ENCODE results near the gene MED4. TPM values are rescaled to one million over a fixed set of nuclear protein-coding genes. Genes with fewer than 3 reads are reported as not detected.

MED4 gene
- total RNA-seq, 1 experiment from 2014 or later: 50.6 TPM

DNA sequence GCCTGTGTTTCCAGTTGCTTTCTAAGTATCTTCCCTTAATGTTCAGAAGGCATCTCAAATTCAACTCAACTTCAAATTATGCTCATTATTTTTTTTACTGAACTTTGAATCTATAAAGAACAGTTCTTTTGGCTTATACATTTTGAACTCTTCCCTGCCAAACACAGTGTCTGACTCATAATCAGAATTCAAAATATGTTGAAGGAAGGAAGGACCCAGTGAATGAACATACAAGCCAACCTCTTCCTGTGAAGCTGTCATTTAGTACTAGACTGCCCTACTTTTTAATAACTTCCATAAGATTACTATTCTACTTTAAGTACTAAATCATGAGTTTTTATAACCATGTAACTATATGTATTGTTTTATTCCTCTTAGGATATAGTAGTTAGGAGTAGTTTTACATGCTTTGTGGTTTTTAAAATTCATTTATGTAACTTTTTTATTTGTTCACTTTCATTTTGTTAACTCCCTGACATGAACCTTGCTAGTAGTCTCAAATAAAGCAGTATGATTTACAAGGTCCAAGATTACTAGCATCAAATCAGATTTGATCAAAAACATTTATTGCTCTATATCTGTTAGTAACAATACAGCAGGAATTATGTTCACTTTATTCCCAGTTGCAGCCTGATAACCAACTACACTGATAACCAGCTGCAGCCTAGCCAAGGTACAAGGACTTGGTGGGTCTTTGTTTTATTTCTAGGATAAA, 51.0 kb downstream of the MED4 start:
- H3K79me1 ChIP-seq (ENCODE audit: insufficient read depth, low read depth, low read length, poor library complexity, severe bottlenecking): no peaks in the 10 kb centered on the region

More for the DNA sequence above, 51.0 kb downstream of the MED4 start:
- Histone ChIP-seq H2BK5ac (ENCODE audit: insufficient read length, low read length) (no peak overlapping the region), H2BK20ac (ENCODE audit: low read depth, low read length, poor library complexity, severe bottlenecking) (no peak overlapping the region), H4K20me1 (ENCODE audit: control insufficient read depth, insufficient read depth, insufficient read length) (no peaks in the 10 kb centered on the region), H3K9me3 (ENCODE audit: control insufficient read depth, low read depth, low read length) (no peaks in the 10 kb centered on the region), H3K14ac (ENCODE audit: insufficient read depth, low read length) (no peak overlapping the region), H2BK12ac (ENCODE audit: insufficient read length, low read depth, low read length) (no peak overlapping the region), H3K23ac (ENCODE audit: insufficient read length, low read depth, low read length) (no peak overlapping the region), H3K4me2 (ENCODE audit: insufficient read depth, insufficient read length, low read length) (no peak overlapping the region), H3K4ac (ENCODE audit: low read depth, low read length) (no peak overlapping the region), H2BK120ac (ENCODE audit: low read depth, low read length, poor library complexity, severe bottlenecking) (no peak overlapping the region), H3K27me3 (ENCODE audit: insufficient read depth, low read length) (no peaks in the 10 kb centered on the region), H2BK15ac (ENCODE audit: low read depth, low read length) (no peak overlapping the region), H3K79me2 (ENCODE audit: insufficient read depth, low read length) (no peaks in the 10 kb centered on the region), H2AFZ (ENCODE audit: low read length) (no peak overlapping the region), H3T11ph (ENCODE audit: low read length) (no peak overlapping the region), H3K4me1 (ENCODE audit: insufficient read depth, low read length) (no peaks in the 10 kb centered on the region), H3K23me2 (ENCODE audit: insufficient read length, low read depth, low read length, poor library complexity, severe bottlenecking) (no peaks in the 10 kb centered on the region), H3K18ac (ENCODE audit: insufficient read length, low read depth, low read length) (no peak overlapping the region), H4K8ac (replicated peaks; ENCODE audit: insufficient read length, low read depth, low read length) (no peak overlapping the region), H3K9ac (ENCODE audit: extremely low read depth, insufficient read length, low read length) (no peak overlapping the region), H4K91ac (ENCODE audit: insufficient read length, low read depth, low read length) (no peak overlapping the region), H3K27ac (ENCODE audit: insufficient read length, low read depth, low read length) (no peak overlapping the region), H2AK5ac (ENCODE audit: insufficient read length, low read length) (no peak overlapping the region), H3K56ac (ENCODE audit: insufficient read length, low read depth, low read length) (no peak overlapping the region), H4K5ac (ENCODE audit: insufficient read length, low read depth, low read length) (no peak overlapping the region)
- no peaks in the 10 kb centered on the region for H3K9me3 Mint-ChIP-seq
- H3K27ac Mint-ChIP-seq: no peak overlapping the region
- H3K4me1 Mint-ChIP-seq: peaks cover 4 to 5% of the 10 kb centered on the region in 2 experiments
- DNase-seq: no peak
- H3K36me3 Mint-ChIP-seq (ENCODE audit: insufficient read depth in 1 of 3, low read depth in 3 of 3): peaks cover 19 to 63% (median 31%) of the 10 kb centered on the region in 3 experiments
- no peak for TF ChIP-seq CTCF (conservative IDR thresholded peaks at IDR 0.05)
- no peak overlapping the region for H3K4me3 Mint-ChIP-seq
- H3K27me3 Mint-ChIP-seq (ENCODE audit: low read depth): no peaks in the 10 kb centered on the region
